Ovary (tissue), 3 donors: ENCODE measurements around the gene SYK.

Experiments used
- CTCF ChIP-seq, 3 donors: fragments of 450-650 bp in 2 of 3; fragments of 200-600 bp in 1 of 3; IDR thresholded peaks; one replicate each; pipeline versions ENCODE4 v1.5.1 to v1.8.0; 2016 to 2022; ENCODE audit warnings: antibody characterized with exemption in 3 of 3, mild to moderate bottlenecking in 1 of 3
- POLR2A ChIP-seq: fragments of 450-650 bp; IDR thresholded peaks from one replicate; pipeline ENCODE4 v1.6.1; 2017; ENCODE audit warnings: antibody characterized with exemption, mild to moderate bottlenecking, moderate library complexity
- donor health status: DM: no; HTN: no; CAD: no.

- TF ChIP-seq POLR2A (no peak), CTCF (IDR thresholded peaks at IDR 0.05) (no peak)
Observed at GRCh38 chr9:90830051-90830450, 28.4 kb downstream of the SYK start.
